ENCODE measurements around the gene TM9SF4. TPM values are rescaled to one million over a fixed set of nuclear protein-coding genes. Genes with fewer than 3 reads are reported as not detected.

The TM9SF4 gene
- total RNA-seq, 4 donors from 2014 or later, result 18.0 to 22.9 (median 21.0) TPM

GRCh38 chr20:32138921-32139320 lies 29.4 kb downstream of the TM9SF4 start:
- H3K27me3 ChIP-seq, result no peaks in the 10 kb centered on the region
- ATAC-seq, result no peak
- TF ChIP-seq CTCF (IDR thresholded peaks at IDR 0.05 in 4 of 5, conservative IDR thresholded peaks at IDR 0.05 in 1 of 5) (no peak), POLR2A (IDR thresholded peaks at IDR 0.05) (no peak)
- in situ Hi-C loops (cut with MboI; ENCODE audit: low sequenced_read_pairs in 4 of 4), result no loop called here
- H3K36me3 ChIP-seq, result peaks cover 0 to 77% of the 10 kb centered on the region in 2 donors
- H3K9me3 ChIP-seq, result no peaks in the 10 kb centered on the region
- H3K27ac ChIP-seq, result no peak overlapping the region
- intact Hi-C loops (cut with DNase I; ENCODE audit: low total_unique reads), result no loop called here
- no peak for DNase-seq
- H3K4me3 ChIP-seq, result no peak overlapping the region
- H3K4me1 ChIP-seq, result no peaks in the 10 kb centered on the region

- H3K4me3 ChIP-seq, result no peak overlapping the region
- H3K27ac ChIP-seq, result no peak overlapping the region
- H3K4me1 ChIP-seq, result no peaks in the 10 kb centered on the region
- DNase-seq, result no peak
- ATAC-seq, result no peak
- in situ Hi-C loops (cut with MboI; ENCODE audit: low sequenced_read_pairs in 4 of 4) (no loop called here), intact Hi-C loops (cut with DNase I; ENCODE audit: low total_unique reads) (no loop called here)
- H3K36me3 ChIP-seq, result peaks cover 0 to 87% of the 10 kb centered on the region in 2 donors
- TF ChIP-seq POLR2A (IDR thresholded peaks at IDR 0.05) (no peak), CTCF (IDR thresholded peaks at IDR 0.05 in 4 of 5, conservative IDR thresholded peaks at IDR 0.05 in 1 of 5) (no peak)
- no peaks in the 10 kb centered on the region for H3K9me3 ChIP-seq
- no peaks in the 10 kb centered on the region for H3K27me3 ChIP-seq
Observed at GRCh38 chr20:32139947-32140346, 30.4 kb downstream of the TM9SF4 start.

- Histone ChIP-seq H3K36me3 (peaks cover 0 to 92% of the 10 kb centered on the region in 2 donors), H3K27me3 (no peaks in the 10 kb centered on the region), H3K4me1 (no peaks in the 10 kb centered on the region), H3K4me3 (no peak overlapping the region), H3K9me3 (no peaks in the 10 kb centered on the region), H3K27ac (no peak overlapping the region)
- TF ChIP-seq CTCF (IDR thresholded peaks at IDR 0.05 in 4 of 5, conservative IDR thresholded peaks at IDR 0.05 in 1 of 5) (no peak), POLR2A (IDR thresholded peaks at IDR 0.05) (no peak)
- in situ Hi-C loops (cut with MboI; ENCODE audit: low sequenced_read_pairs in 4 of 4), result no loop called here
- intact Hi-C loops (cut with DNase I; ENCODE audit: low total_unique reads), result no loop called here
- DNase-seq, result no peak
- ATAC-seq, result no peak
Observed at GRCh38 chr20:32140603-32141002, 31.1 kb downstream of the TM9SF4 start.

- H3K9me3 ChIP-seq, result no peaks in the 10 kb centered on the region
- no peaks in the 10 kb centered on the region for H3K4me1 ChIP-seq
- ATAC-seq, result no peak
- in situ Hi-C loops (cut with MboI; ENCODE audit: low sequenced_read_pairs in 4 of 4), result no loop called here
- H3K27me3 ChIP-seq, result no peaks in the 10 kb centered on the region
- no peak for DNase-seq
- intact Hi-C loops (cut with DNase I; ENCODE audit: low total_unique reads), result no loop called here
- H3K27ac ChIP-seq, result no peak overlapping the region
- TF ChIP-seq POLR2A (IDR thresholded peaks at IDR 0.05), result no peak
- no peak for TF ChIP-seq CTCF (IDR thresholded peaks at IDR 0.05 in 4 of 5, conservative IDR thresholded peaks at IDR 0.05 in 1 of 5)
- H3K4me3 ChIP-seq, result no peak overlapping the region
- peaks cover 0 to 92% of the 10 kb centered on the region in 2 donors for H3K36me3 ChIP-seq
Observed at GRCh38 chr20:32141465-32141980, 32.0 kb downstream of the TM9SF4 start.

- no peak overlapping the region for H3K27ac ChIP-seq
- no peak for DNase-seq
- intact Hi-C loops (cut with DNase I; ENCODE audit: low total_unique reads), result no loop called here
- in situ Hi-C loops (cut with MboI; ENCODE audit: low sequenced_read_pairs in 4 of 4), result no loop called here
- no peaks in the 10 kb centered on the region for H3K4me1 ChIP-seq
- no peak overlapping the region for H3K4me3 ChIP-seq
- peaks cover 0 to 92% of the 10 kb centered on the region in 2 donors for H3K36me3 ChIP-seq
- H3K9me3 ChIP-seq, result no peaks in the 10 kb centered on the region
- no peak for ATAC-seq
- TF ChIP-seq POLR2A (IDR thresholded peaks at IDR 0.05) (no peak), CTCF (IDR thresholded peaks at IDR 0.05 in 4 of 5, conservative IDR thresholded peaks at IDR 0.05 in 1 of 5) (no peak)
- H3K27me3 ChIP-seq, result no peaks in the 10 kb centered on the region
Observed at GRCh38 chr20:32142088-32142487, 32.6 kb downstream of the TM9SF4 start.
